EH (cell line): ENCODE data around the gene STARD3NL.
"Not testable (repeated sequence)": the region's sequence is repeated elsewhere in the genome, so short reads cannot be mapped to it uniquely, and the experiment has no call there.

ENCODE experiments used
- DNase-seq: peaks from one replicate; pipeline ENCODE4 v3.0.0-alpha.2; 2015; ENCODE audit warnings: low read depth

STARD3NL gene

DNA sequence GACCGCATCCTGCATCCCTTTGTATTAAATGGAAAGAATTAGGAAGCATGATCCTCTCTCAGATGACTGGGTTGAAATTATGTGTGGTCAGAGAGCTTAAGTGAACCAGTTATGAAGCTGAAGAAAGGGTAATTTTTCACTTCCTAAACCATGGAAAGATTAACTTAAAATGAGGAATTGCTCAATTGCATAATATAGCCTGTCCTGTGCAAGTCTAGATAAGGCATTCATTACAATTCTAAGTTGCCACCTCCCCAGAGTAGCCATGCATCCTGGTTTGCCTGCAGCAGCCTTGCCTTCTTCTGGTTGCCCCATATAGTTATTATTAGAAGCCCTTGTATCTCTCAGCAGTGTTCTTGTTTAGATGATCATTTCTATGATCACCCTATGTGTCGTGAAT, 45.3 kb downstream of the STARD3NL start:
- DNase-seq = no peak

DNA sequence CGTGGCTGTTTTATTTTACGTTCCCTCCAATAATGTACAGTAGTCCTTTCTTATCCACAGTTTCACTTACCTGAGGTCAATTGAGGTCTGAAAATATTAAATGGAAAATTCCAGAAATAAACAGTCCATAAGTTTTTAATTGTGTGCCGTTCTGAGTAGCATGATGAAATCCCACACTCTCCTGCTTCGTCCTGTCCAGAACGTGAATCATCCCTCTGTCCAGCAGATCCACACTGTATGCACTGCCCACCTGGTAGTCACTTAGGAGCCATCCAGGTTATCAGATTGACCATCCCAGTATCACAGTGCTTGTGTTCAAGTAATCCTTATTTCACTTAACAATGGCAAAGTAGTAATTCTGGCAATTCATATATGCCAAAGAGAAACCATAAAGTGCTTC, 46.3 kb downstream of the STARD3NL start:
- no peak for DNase-seq

GRCh38 chr7:38229386-38229785, 51.3 kb downstream of the STARD3NL start:
- peak; percentile 57 for DNase-seq

GRCh38 chr7:38229884-38230642, 52.0 kb downstream of the STARD3NL start:
- no peak for DNase-seq

DNA sequence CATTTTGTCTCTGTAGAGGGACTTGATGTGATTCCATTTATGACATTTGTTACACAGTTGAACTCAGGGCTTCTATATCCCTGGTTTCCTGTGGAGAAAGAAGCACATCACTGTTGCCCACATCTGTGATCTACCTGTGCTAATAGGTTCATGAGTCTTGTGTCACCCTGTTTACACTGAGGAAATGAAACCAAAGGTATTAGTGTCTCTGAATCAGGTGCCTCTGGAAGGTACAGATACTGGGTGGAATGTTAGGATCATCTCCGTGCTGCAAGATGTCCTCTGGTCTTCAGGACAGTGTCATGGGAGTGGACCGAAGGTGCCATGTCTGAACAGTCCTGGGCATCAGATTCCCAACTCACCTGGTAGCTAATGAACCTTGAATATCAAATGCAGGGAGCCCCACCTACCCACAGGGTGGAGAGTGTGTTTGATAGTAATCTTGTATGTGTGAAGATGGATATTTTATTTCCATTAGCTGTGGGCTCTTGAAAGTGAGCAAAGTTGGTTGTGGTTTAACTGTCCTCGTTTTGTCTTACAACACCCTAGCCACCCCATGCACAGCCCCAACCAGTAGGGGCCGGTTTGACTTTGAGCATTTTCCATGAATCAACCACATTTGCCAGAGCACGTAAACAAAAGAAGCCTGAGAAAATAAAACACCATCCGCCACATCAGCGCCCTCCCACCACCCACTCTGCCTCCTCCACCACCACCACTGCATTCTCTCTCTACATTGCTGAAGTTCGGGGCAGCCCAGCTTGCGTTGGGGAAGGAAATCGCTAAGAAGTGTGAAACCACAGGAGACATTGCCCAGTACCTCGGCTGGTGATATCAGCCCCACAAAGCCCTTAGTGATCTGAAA, 54.7 kb downstream of the STARD3NL start:
- no peak for DNase-seq

- DNase-seq = not testable (repeated sequence)
Observed at GRCh38 chr7:38234759-38235158, 56.7 kb downstream of the STARD3NL start.

DNA sequence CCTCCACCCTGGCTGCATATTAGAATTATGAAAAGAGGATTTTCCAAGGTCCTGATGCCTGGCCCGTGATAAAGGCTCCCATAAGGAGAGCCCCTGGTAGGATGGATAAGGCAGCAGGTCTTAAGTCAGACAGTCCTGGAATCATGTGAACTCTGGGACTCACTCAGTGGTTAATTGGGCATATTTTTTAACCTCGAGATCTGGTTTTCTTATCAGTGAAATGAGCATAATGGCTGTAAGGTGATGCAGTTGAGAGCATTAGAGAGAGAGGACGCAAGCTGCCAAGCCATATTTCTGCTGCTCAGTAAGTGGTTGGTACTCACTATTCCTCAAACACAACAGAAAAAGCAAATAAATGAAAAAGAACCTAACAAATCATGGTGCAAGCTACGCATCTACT, 57.6 kb downstream of the STARD3NL start:
- DNase-seq = no peak

DNA sequence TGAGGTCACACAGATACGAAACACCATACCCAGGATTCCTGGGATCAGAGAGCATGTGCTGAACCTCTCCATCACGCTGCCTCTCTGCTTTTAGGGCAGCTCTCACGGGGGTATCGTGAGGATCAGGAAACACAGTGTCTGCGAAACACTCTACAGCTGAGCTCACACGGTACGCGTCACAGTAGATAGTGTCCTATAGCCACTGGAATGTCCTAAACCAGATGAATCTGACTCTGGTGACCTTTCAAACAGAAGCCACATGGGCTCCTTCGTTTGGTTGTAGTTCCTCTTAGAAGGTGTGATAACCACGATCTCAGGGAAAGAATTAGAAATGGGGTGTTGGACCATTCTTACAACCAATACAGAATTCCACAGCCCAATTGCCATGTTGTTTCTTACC, 61.1 kb downstream of the STARD3NL start:
- not testable (repeated sequence) for DNase-seq

DNA sequence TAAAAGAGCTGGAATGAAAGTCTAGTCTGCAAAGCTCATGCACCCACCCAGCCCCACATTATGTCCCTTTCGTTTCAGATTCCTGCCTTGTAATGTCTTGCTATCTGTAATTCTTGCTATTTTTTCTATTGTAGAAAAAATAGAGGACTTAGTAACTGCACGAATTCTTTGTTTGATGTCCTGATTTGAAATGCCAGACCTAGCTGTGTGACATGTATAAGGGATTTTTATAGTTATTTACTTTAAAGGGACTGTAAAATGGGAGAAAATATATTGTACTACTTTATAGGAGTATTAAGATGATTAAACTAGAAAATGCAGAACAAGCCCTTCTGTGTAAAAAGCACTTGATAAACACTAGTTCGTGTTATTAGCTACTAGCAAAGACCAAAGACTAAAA, 63.0 kb downstream of the STARD3NL start:
- no peak for DNase-seq

GRCh38 chr7:38242814-38243213, 64.8 kb downstream of the STARD3NL start:
- no peak for DNase-seq

GRCh38 chr7:38243345-38243744, 65.3 kb downstream of the STARD3NL start:
- DNase-seq = not testable (repeated sequence)

DNA sequence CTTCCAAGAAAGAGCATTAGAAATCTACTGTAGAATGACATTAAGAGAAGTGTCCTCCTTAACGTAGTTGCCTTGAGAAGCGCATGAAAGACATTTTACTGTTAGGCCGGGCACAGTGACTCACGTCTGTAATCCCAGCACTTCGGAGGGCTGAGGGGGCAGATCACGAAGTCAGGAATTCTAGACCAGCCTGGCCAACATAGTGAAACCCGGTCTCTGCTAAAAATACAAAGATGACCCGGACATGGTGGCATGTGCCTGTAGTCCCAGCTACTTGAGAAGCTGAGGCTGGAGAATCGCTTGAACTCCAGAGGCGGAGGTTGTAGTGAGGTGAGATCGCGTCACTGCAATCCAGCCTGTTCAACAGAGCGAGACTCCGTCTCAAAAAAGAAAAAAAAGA, 66.5 kb downstream of the STARD3NL start:
- DNase-seq = no peak

DNA sequence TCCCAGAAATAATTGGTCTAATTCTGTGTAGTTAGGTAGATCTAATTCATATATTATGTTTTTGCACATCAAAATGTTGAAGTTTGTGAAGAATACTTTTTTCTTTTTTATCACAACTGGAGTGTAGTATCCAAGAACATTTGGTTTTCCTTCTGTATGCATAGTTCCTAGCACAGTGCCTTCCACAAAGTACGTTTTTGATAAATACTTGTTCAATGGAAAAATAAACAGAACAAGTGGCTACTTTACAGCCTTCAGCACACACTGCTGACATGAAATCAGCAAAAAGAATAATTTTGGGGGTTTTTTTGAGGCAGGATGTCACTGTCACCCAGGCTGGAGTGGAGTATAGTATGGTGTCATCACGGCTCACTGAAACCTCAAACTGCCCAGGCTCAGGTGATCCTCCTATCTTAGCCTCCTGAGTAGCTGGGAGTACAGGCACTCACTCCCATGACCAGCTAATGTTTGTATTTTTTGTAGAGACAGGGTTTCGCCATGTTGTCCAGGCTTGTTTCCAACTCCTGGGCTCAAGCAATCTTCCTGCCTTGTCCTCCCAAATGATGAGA, 67.4 kb downstream of the STARD3NL start:
- DNase-seq = no peak

DNA sequence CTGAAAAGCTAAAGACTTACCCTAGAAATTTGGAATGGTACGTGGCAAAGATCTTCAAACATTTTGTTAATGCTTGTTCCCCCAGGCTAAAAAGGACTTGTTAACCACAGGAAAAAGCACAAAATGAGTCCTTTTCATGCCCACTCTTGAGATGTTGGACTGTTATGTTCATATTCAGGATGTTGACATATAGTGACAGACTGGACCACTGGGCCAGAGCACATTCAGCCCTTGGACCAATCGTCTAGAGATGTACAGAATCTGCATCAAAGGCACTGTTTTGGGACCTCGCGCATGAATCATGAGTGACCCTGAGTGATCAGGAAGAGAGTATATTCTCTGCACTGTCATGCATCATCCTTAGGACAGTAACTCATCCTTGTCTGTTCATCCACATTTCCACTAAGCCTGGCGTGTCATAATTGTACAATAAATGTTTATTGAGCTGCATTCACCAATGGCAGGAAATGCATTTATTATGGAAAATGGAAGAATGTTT, 70.1 kb downstream of the STARD3NL start:
- no peak for DNase-seq

- not testable (repeated sequence) for DNase-seq
Observed at GRCh38 chr7:38249849-38250248, 71.8 kb downstream of the STARD3NL start.

DNA sequence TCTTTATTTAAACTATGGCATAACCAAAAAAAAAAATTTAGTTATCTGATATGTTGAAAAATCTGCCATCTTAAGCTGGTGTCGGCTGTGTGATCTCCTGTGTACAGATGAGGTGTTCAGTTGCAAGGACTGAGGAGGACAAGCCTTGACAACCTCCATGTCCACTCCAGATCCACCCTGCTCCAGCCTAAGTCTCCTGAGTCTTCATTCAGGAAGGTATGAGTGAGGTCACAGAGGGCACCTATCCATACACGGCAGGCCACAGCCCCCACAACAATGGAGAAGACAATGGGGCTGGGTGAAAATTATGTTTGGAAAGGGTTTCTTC, 79.3 kb downstream of the STARD3NL start:
- no peak for DNase-seq

GRCh38 chr7:38259157-38259556, 81.1 kb downstream of the STARD3NL start:
- not testable (repeated sequence) for DNase-seq

DNA sequence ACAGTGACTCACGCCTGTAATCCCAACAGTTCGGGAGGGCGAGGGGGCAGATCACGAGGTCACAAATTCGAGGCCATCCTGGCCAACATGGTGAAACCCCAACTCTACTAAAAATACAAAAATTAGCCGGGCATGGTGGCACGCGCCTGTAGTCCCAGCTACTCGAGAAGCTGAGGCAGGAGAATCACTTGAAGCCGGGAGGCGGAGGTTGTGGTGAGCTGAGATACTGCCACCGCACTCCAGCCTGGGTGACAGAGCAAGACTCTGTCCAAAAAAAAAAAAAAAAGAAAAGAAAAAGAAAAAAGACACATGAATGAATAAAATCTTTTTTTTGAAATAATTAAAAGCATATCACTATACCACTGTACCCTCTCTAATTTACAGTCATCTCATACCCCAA, 83.6 kb downstream of the STARD3NL start:
- DNase-seq = not testable (repeated sequence)

- DNase-seq = not testable (repeated sequence)
Observed at GRCh38 chr7:38262026-38262425, 84.0 kb downstream of the STARD3NL start.

- no peak for DNase-seq
Observed at GRCh38 chr7:38262545-38262944, 84.5 kb downstream of the STARD3NL start.

GRCh38 chr7:38263274-38263673, 85.2 kb downstream of the STARD3NL start:
- not testable (repeated sequence) for DNase-seq

- not testable (repeated sequence) for DNase-seq
Observed at GRCh38 chr7:38264602-38265001, 86.6 kb downstream of the STARD3NL start.

GRCh38 chr7:38265958-38266357, 87.9 kb downstream of the STARD3NL start:
- not testable (repeated sequence) for DNase-seq
